ENCODE data around the gene ZMYND11.

DNA sequence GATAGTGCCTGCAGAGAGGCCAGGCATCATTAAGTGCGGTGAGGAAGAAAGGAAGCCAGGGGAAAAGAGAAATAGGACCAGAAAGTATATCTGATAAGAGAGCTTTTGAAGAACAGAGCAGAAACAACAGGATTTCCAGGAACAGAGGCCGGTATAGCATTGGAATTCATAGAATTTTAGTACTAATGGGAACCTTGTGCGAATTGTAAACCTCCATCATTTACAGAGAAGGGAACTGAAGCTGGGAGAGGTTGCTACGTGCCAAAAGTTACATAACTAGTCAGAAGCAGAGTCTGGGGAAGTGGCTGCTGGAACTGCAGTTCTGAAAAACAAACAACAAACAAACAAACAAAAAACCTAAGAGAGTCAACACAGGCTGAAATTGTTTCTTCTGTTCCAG lies 5.4 kb upstream of the ZMYND11 start:
- TF ChIP-seq, protein P1, sequence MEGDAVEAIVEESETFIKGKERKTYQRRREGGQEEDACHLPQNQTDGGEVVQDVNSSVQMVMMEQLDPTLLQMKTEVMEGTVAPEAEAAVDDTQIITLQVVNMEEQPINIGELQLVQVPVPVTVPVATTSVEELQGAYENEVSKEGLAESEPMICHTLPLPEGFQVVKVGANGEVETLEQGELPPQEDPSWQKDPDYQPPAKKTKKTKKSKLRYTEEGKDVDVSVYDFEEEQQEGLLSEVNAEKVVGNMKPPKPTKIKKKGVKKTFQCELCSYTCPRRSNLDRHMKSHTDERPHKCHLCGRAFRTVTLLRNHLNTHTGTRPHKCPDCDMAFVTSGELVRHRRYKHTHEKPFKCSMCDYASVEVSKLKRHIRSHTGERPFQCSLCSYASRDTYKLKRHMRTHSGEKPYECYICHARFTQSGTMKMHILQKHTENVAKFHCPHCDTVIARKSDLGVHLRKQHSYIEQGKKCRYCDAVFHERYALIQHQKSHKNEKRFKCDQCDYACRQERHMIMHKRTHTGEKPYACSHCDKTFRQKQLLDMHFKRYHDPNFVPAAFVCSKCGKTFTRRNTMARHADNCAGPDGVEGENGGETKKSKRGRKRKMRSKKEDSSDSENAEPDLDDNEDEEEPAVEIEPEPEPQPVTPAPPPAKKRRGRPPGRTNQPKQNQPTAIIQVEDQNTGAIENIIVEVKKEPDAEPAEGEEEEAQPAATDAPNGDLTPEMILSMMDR (IDR thresholded peaks at IDR 0.05) = no peak
- TF ChIP-seq POLR2AphosphoS5 (IDR thresholded peaks at IDR 0.05) (no peak), EP300 (IDR thresholded peaks at IDR 0.05) (no peak)

All from sigmoid colon (tissue), 4 donors.